MCF 10A (cell line): ENCODE measurements around the gene AICDA. TPM values are rescaled to one million over a fixed set of nuclear protein-coding genes. Genes with fewer than 3 reads are reported as not detected.

ENCODE experiments used
- BruUV-seq: library from RNA; stranded (reverse); fragments of 400-500 nt; replicated peaks from 2 replicates; lab custom pipeline; 2021; lab: Mats Ljungman, UMichigan
- CTCF ChIA-PET: fragments of 300-600 bp; sonication (Branson Sonifier 250); formaldehyde crosslinking; extraction: SDS; loops from one replicate; lab custom pipeline; 2021; ENCODE audit warnings: antibody characterized with exemption, inconsistent platforms; lab: Yijun Ruan, JAX
- POLR2A ChIA-PET: fragments of 300-600, 350-650 bp; sonication (Branson Sonifier 250); formaldehyde crosslinking; extraction: SDS; loops from one replicate; lab custom pipeline; 2020; ENCODE audit warnings: antibody characterized with exemption, inconsistent platforms; lab: Yijun Ruan, JAX
- DNase-seq: peaks from one replicate; pipeline ENCODE4 v3.0.0-alpha.2; 2018; ENCODE audit not compliant: unreplicated experiment
- H3K27ac Mint-ChIP-seq: one replicate; pipeline ENCODE4 v1.8.0; 2022; ENCODE audit warnings: mild to moderate bottlenecking, low read depth, mixed read lengths; ENCODE audit not compliant: unreplicated experiment
- H3K27me3 Mint-ChIP-seq: one replicate; pipeline ENCODE4 v1.8.0; 2022; ENCODE audit warnings: mixed read lengths; ENCODE audit not compliant: insufficient read depth, unreplicated experiment
- H3K36me3 Mint-ChIP-seq: one replicate; pipeline ENCODE4 v1.8.0; 2022; ENCODE audit warnings: mild to moderate bottlenecking, moderate library complexity, mixed read lengths; ENCODE audit not compliant: insufficient read depth, unreplicated experiment
- H3K4me1 Mint-ChIP-seq: one replicate; pipeline ENCODE4 v1.8.0; 2022; ENCODE audit warnings: mixed read lengths; ENCODE audit not compliant: insufficient read depth, unreplicated experiment
- H3K4me3 Mint-ChIP-seq: one replicate; pipeline ENCODE4 v1.8.0; 2022; ENCODE audit warnings: mild to moderate bottlenecking, moderate library complexity, mixed read lengths; ENCODE audit not compliant: unreplicated experiment
- H3K9me3 Mint-ChIP-seq: one replicate; pipeline ENCODE4 v1.8.0; 2022; ENCODE audit warnings: mixed read lengths; ENCODE audit not compliant: unreplicated experiment
- intact Hi-C: fragments of 100-400 bp; cut with micrococcal nuclease; formaldehyde crosslinking; loops from 2 replicates; pipeline ENCODE4 v1.14.1; 2022
- total RNA-seq: library from RNA; stranded (reverse); gene quantifications from 2 replicates; pipeline ENCODE4 v1.2.3, GENCODE V29; 2022
- TF ChIP-seq, protein P1 (sequence below): fragments of 200-600 bp; IDR thresholded peaks from one replicate; pipeline ENCODE4 v1.8.0; 2022; ENCODE audit warnings: antibody characterized with exemption, mild to moderate bottlenecking; ENCODE audit not compliant: unreplicated experiment

AICDA gene
- total RNA-seq, 1 experiment from 2014 or later = not detected

- Mint-ChIP-seq H3K27me3 (no peaks in the 10 kb centered on the region), H3K27ac (no peak overlapping the region), H3K36me3 (no peaks in the 10 kb centered on the region), H3K4me1 (no peaks in the 10 kb centered on the region), H3K4me3 (no peak overlapping the region), H3K9me3 (no peaks in the 10 kb centered on the region)
- ChIA-PET POLR2A (interaction anchor here (1.2 kb wide), 1 partner anchor 260 kb away, joined by 3 read pairs; no protein-coding TSS in a partner anchor), CTCF (interaction anchor here (0.6 to 5.1 kb wide), 14 partner anchors 11 to 965 kb away, joined by 3 to 70 read pairs (median 4); no protein-coding TSS in a partner anchor)
- no TSS peak for BruUV-seq
- TF ChIP-seq, protein P1, sequence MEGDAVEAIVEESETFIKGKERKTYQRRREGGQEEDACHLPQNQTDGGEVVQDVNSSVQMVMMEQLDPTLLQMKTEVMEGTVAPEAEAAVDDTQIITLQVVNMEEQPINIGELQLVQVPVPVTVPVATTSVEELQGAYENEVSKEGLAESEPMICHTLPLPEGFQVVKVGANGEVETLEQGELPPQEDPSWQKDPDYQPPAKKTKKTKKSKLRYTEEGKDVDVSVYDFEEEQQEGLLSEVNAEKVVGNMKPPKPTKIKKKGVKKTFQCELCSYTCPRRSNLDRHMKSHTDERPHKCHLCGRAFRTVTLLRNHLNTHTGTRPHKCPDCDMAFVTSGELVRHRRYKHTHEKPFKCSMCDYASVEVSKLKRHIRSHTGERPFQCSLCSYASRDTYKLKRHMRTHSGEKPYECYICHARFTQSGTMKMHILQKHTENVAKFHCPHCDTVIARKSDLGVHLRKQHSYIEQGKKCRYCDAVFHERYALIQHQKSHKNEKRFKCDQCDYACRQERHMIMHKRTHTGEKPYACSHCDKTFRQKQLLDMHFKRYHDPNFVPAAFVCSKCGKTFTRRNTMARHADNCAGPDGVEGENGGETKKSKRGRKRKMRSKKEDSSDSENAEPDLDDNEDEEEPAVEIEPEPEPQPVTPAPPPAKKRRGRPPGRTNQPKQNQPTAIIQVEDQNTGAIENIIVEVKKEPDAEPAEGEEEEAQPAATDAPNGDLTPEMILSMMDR = no peak
- no peak for DNase-seq
- intact Hi-C loops = no loop called here
Measured at GRCh38 chr12:8655421-8655820, 42.8 kb upstream of the AICDA start.

DNA sequence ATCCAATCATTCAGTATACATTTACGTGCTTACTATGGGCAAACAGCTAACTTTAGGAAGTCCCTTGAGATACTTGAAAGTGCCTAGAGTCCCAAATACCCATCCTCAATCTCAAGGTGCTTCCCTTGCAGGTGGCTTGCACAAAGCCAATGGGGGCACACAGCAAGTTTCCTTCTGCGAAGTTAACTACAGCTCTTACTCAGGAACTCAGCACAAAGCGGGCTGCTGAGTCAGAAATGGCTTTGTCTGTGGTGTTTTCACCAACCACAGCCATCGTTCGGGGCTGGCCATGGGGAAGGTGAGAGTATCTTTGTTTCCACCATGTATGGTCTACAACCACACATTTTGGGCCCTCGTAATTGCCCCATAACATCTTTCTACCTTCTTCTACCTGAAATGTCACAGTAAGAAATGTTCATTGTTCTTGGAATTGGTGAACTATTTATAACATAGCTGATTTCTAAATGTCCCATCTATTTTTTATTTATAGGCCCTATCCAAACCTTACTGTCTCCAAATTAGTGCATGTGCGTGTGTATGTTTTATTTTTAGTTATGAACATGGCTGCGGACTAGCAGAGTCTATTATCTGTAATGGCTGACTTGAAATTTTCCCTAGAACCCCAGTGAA lies 36.0 kb upstream of the AICDA start:
- Mint-ChIP-seq H3K9me3 (no peaks in the 10 kb centered on the region), H3K4me3 (no peak overlapping the region), H3K4me1 (peaks cover 10% of the 10 kb centered on the region), H3K36me3 (no peaks in the 10 kb centered on the region), H3K27me3 (no peaks in the 10 kb centered on the region), H3K27ac (no peak overlapping the region)
- intact Hi-C loops = no loop called here
- no peak for DNase-seq
- ChIA-PET CTCF (interaction anchor here (0.5 to 3.5 kb wide), 8 partner anchors 9 to 1038 kb away, joined by 3 to 15 read pairs (median 4); no protein-coding TSS in a partner anchor), POLR2A (interaction anchor here (0.6 kb wide), 1 partner anchor 8 kb away, joined by 3 read pairs; no protein-coding TSS in a partner anchor)
- TF ChIP-seq, protein P1 = no peak
- no TSS peak for BruUV-seq

DNA sequence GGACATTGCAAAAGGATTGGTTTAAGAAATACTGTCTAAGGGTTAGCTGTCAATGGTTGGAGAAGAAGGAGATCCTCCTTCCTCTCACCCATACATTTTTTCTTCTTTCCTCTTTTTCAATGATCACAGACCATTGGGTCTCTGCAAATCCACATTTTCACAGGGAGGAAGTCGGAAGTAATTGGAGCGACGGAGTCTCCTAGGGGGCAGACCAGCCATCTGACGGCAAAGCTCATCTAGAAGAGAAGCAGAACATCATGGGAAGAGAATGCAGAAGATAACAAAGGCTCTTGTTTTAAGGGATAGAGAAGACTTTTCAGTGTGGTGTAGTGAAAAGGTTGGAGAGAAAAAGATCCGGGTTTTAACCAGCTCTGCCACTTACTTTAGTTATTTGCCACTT lies 35.3 kb upstream of the AICDA start:
- POLR2A ChIA-PET = interaction anchor here (0.9 kb wide), 1 partner anchor 30 kb away, joined by 4 read pairs; no protein-coding TSS in a partner anchor
- H3K4me1 Mint-ChIP-seq = peaks cover 10% of the 10 kb centered on the region

More for the DNA sequence above, 35.3 kb upstream of the AICDA start:
- H3K27ac Mint-ChIP-seq = no peak overlapping the region
- DNase-seq = no peak
- TF ChIP-seq, protein P1 = no peak
- intact Hi-C loops = no loop called here
- CTCF ChIA-PET = interaction anchor here (0.6 to 3.5 kb wide), 7 partner anchors 10 to 1037 kb away, joined by 3 to 15 read pairs (median 4); no protein-coding TSS in a partner anchor
- no peak overlapping the region for H3K4me3 Mint-ChIP-seq
- no peaks in the 10 kb centered on the region for H3K9me3 Mint-ChIP-seq
- H3K27me3 Mint-ChIP-seq = no peaks in the 10 kb centered on the region
- BruUV-seq = no TSS peak
- no peaks in the 10 kb centered on the region for H3K36me3 Mint-ChIP-seq
